ENCODE measurements around the gene DNAJC5G. TPM values are rescaled to one million over a fixed set of nuclear protein-coding genes. Genes with fewer than 3 reads are reported as not detected.

Gene DNAJC5G
- total RNA-seq, 1 experiment from 2014 or later = not detected

DNA sequence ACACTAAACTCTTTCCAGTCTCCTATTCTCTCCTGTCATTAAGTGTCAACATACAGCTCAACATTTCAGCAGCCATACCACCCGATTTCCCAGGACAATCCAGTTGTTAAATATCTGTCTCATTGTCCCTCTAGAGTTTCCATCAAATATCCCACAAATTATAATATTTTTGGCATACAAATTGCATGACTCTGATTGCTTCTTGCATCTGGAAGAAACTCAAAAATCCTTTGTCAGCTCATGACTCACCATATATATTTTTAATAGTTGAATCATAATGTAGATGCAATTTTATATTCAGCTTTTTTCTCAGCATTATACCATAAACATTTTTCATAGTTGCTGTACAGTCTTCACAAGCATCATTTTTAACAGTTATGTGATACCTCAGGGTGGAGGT lies 19.6 kb upstream of the DNAJC5G start:
- H3K27ac ChIP-seq = no peak overlapping the region
- ChIA-PET CTCF (no interaction called here), POLR2A (ENCODE audit: unreplicated experiment) (no interaction called here)
- H3K9me2 ChIP-seq (ENCODE audit: insufficient read depth) = no peaks in the 10 kb centered on the region
- H3K36me3 ChIP-seq (ENCODE audit: low read depth) = no peaks in the 10 kb centered on the region
- H3K9me3 ChIP-seq (ENCODE audit: insufficient read depth, low read depth) = no peaks in the 10 kb centered on the region
- intact Hi-C loops (cut with micrococcal nuclease; ENCODE audit: unreplicated experiment) = no loop called here
- no peaks in the 10 kb centered on the region for H3K79me2 ChIP-seq (ENCODE audit: low read depth)
- H3K4me1 ChIP-seq (replicated peaks; ENCODE audit: insufficient read depth) = no peaks in the 10 kb centered on the region
- no peak overlapping the region for H2AFZ ChIP-seq
- no peaks in the 10 kb centered on the region for H4K20me1 ChIP-seq (ENCODE audit: insufficient read depth)
- BruUV-seq (replicated peaks) = no TSS peak
- DNase-seq = no peak
- H3K4me2 ChIP-seq = no peak overlapping the region
- no peak overlapping the region for H3K4me3 ChIP-seq
- TF ChIP-seq, protein P1, sequence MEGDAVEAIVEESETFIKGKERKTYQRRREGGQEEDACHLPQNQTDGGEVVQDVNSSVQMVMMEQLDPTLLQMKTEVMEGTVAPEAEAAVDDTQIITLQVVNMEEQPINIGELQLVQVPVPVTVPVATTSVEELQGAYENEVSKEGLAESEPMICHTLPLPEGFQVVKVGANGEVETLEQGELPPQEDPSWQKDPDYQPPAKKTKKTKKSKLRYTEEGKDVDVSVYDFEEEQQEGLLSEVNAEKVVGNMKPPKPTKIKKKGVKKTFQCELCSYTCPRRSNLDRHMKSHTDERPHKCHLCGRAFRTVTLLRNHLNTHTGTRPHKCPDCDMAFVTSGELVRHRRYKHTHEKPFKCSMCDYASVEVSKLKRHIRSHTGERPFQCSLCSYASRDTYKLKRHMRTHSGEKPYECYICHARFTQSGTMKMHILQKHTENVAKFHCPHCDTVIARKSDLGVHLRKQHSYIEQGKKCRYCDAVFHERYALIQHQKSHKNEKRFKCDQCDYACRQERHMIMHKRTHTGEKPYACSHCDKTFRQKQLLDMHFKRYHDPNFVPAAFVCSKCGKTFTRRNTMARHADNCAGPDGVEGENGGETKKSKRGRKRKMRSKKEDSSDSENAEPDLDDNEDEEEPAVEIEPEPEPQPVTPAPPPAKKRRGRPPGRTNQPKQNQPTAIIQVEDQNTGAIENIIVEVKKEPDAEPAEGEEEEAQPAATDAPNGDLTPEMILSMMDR (conservative IDR thresholded peaks at IDR 0.05) = no peak
- TF ChIP-seq EZH2 (IDR thresholded peaks at IDR 0.05; ENCODE audit: low read depth) = no peak
- peaks cover 29% of the 10 kb centered on the region for H3K27me3 ChIP-seq (ENCODE audit: insufficient read depth, low read depth)
- H3F3A ChIP-seq (ENCODE audit: insufficient read depth, low read depth) = no peaks in the 10 kb centered on the region

GRCh38 chr2:27256855-27257454 lies 18.3 kb upstream of the DNAJC5G start:
- H3K4me1 ChIP-seq (replicated peaks; ENCODE audit: insufficient read depth) = no peaks in the 10 kb centered on the region
- intact Hi-C loops (cut with micrococcal nuclease; ENCODE audit: unreplicated experiment) = no loop called here
- H3K36me3 ChIP-seq (ENCODE audit: low read depth) = no peaks in the 10 kb centered on the region
- H3K9me2 ChIP-seq (ENCODE audit: insufficient read depth) = no peaks in the 10 kb centered on the region
- no peak for TF ChIP-seq EZH2 (IDR thresholded peaks at IDR 0.05; ENCODE audit: low read depth)
- TF ChIP-seq, protein P1 (conservative IDR thresholded peaks at IDR 0.05) = no peak
- CTCF ChIA-PET = no interaction called here
- no peaks in the 10 kb centered on the region for H3F3A ChIP-seq (ENCODE audit: insufficient read depth, low read depth)
- no peak overlapping the region for H3K4me3 ChIP-seq
- no peaks in the 10 kb centered on the region for H3K79me2 ChIP-seq (ENCODE audit: low read depth)
- POLR2A ChIA-PET (ENCODE audit: unreplicated experiment) = no interaction called here
- BruUV-seq (replicated peaks) = no TSS peak
- no peak for DNase-seq
- no peak overlapping the region for H2AFZ ChIP-seq
- peaks cover 42% of the 10 kb centered on the region for H3K27me3 ChIP-seq (ENCODE audit: insufficient read depth, low read depth)
- H3K9me3 ChIP-seq (ENCODE audit: insufficient read depth, low read depth) = no peaks in the 10 kb centered on the region
- H3K27ac ChIP-seq = no peak overlapping the region
- H3K4me2 ChIP-seq = no peak overlapping the region
- H4K20me1 ChIP-seq (ENCODE audit: insufficient read depth) = no peaks in the 10 kb centered on the region

- no TSS peak for BruUV-seq (replicated peaks)
- Histone ChIP-seq H3K4me1 (replicated peaks; ENCODE audit: insufficient read depth) (no peaks in the 10 kb centered on the region), H3F3A (ENCODE audit: insufficient read depth, low read depth) (no peaks in the 10 kb centered on the region), H3K9me2 (ENCODE audit: insufficient read depth) (no peaks in the 10 kb centered on the region), H3K4me3 (no peak overlapping the region), H3K27ac (no peak overlapping the region), H2AFZ (no peak overlapping the region), H3K27me3 (ENCODE audit: insufficient read depth, low read depth) (peaks cover 49% of the 10 kb centered on the region), H3K4me2 (no peak overlapping the region), H3K79me2 (ENCODE audit: low read depth) (no peaks in the 10 kb centered on the region), H3K36me3 (ENCODE audit: low read depth) (no peaks in the 10 kb centered on the region), H4K20me1 (ENCODE audit: insufficient read depth) (no peaks in the 10 kb centered on the region), H3K9me3 (ENCODE audit: insufficient read depth, low read depth) (no peaks in the 10 kb centered on the region)
- POLR2A ChIA-PET (ENCODE audit: unreplicated experiment) = no interaction called here
- DNase-seq = no peak
- intact Hi-C loops (cut with micrococcal nuclease; ENCODE audit: unreplicated experiment) = no loop called here
- CTCF ChIA-PET = no interaction called here
- TF ChIP-seq, protein P1 (conservative IDR thresholded peaks at IDR 0.05) = no peak
- no peak for TF ChIP-seq EZH2 (IDR thresholded peaks at IDR 0.05; ENCODE audit: low read depth)
These were observed 17.2 kb upstream of the DNAJC5G start for GRCh38 chr2:27258051-27258450.
